Endodermal cell (in vitro differentiated cells): ENCODE measurements around the gene ITGA2. TPM values are rescaled to one million over a fixed set of nuclear protein-coding genes. Genes with fewer than 3 reads are reported as not detected.
A peak's percentile ranks its signal among the peaks of the same experiment; 100 is the strongest.

Source experiments
- DNase-seq: peaks from one replicate; pipeline ENCODE4 v3.0.0-alpha.2; 2017
- H3K27ac ChIP-seq: 2 replicates; pipeline ENCODE4 v1.5.1; 2013; ENCODE audit warnings: mild to moderate bottlenecking, low read depth, low read length, moderate library complexity
- H3K27me3 ChIP-seq: 2 replicates; pipeline ENCODE4 v1.6.1; 2013; ENCODE audit warnings: mild to moderate bottlenecking, low read length, moderate library complexity; ENCODE audit not compliant: insufficient read depth, control insufficient read depth, poor library complexity, severe bottlenecking
- H3K36me3 ChIP-seq: 2 replicates; pipeline ENCODE4 v1.7.0; 2013; ENCODE audit warnings: mild to moderate bottlenecking, low read length, moderate library complexity; ENCODE audit not compliant: control insufficient read depth, insufficient read depth
- H3K4me1 ChIP-seq: one replicate; pipeline ENCODE4 v1.7.0; 2013; ENCODE audit warnings: low read length; ENCODE audit not compliant: control insufficient read depth, insufficient read depth
- H3K4me3 ChIP-seq: 2 replicates; pipeline ENCODE4 v1.5.1; 2013; ENCODE audit warnings: mild to moderate bottlenecking, low read length, moderate library complexity
- H3K9ac ChIP-seq: 2 replicates; pipeline ENCODE4 v1.6.1; 2013; ENCODE audit warnings: mild to moderate bottlenecking, low read length, moderate library complexity; ENCODE audit not compliant: poor library complexity, severe bottlenecking; ENCODE audit errors: extremely low read depth
- H3K9me3 ChIP-seq: 2 replicates; pipeline ENCODE4 v1.6.1; 2013; ENCODE audit warnings: mild to moderate bottlenecking, low read length, moderate library complexity; ENCODE audit not compliant: control insufficient read depth
- H3K27ac Mint-ChIP-seq: 2 replicates; pipeline ENCODE4 v1.8.0; 2020; ENCODE audit warnings: mixed read lengths
- H3K27me3 Mint-ChIP-seq: 2 replicates; pipeline ENCODE4 v1.8.0; 2021; ENCODE audit warnings: mild to moderate bottlenecking, mixed read lengths; ENCODE audit not compliant: insufficient read depth
- H3K36me3 Mint-ChIP-seq: 2 replicates; pipeline ENCODE4 v1.8.0; 2020; ENCODE audit warnings: low read depth, mixed read lengths
- H3K4me1 Mint-ChIP-seq: 2 replicates; pipeline ENCODE4 v1.8.0; 2020; ENCODE audit warnings: mixed read lengths
- H3K4me3 Mint-ChIP-seq: 2 replicates; pipeline ENCODE4 v1.8.0; 2020; ENCODE audit warnings: mild to moderate bottlenecking, moderate library complexity, mixed read lengths
- H3K9me3 Mint-ChIP-seq: 2 replicates; pipeline ENCODE4 v1.8.0; 2020; ENCODE audit warnings: mild to moderate bottlenecking, mixed read lengths
- CTCF ChIP-seq: fragments of 200-600 bp; sonication (generic); conservative IDR thresholded peaks from 2 replicates; pipeline ENCODE4 v1.5.0; 2021; ENCODE audit warnings: antibody characterized with exemption, mild to moderate bottlenecking
- WGBS, 2 experiments: methylation state at CpG; one replicate each; pipeline versions ENCODE4 v1.1.5 to v1.1.7; 2013; ENCODE audit warnings: missing lambda C conversion rate in 2 of 2, mixed read lengths in 1 of 2; ENCODE audit not compliant: insufficient coverage in 1 of 2, insufficient read length in 1 of 2; 5-methylcytosine and 5-hydroxymethylcytosine counted together
- long read RNA-seq, 4 experiments: library from polyadenylated mRNA in 2 of 4; library from RNA in 1 of 4; library from capped mRNA in 1 of 4; stranded (forward) in 3 of 4; unstranded in 1 of 4; transcript quantifications; one replicate each; pipeline ENCODE4 v2.0.0, GENCODE V29; 2020 to 2021; ENCODE audit warnings: inconsistent platforms in 1 of 4
- polyA plus RNA-seq, 2 experiments: library from polyadenylated mRNA; stranded (reverse); fragments of 50-300 nt; gene quantifications; one replicate each; pipeline ENCODE4 v1.2.3, GENCODE V29; 2013
- total RNA-seq, 2 donors: library from RNA; stranded (reverse); fragmentation: NEBNext Ultra II Directional in 1 of 2; extraction: Animal tissue kit (Norgen Biotek cat#: 25700) in 1 of 2; gene quantifications; 2 replicates in 1 of 2; 3 replicates in 1 of 2; pipeline ENCODE4 v1.2.1, GENCODE V29; 2021

Gene ITGA2
- 1 to 10 TPM; 1.3 to 4.0 TPM for total RNA-seq
- polyA plus RNA-seq (2013, experiment 1 of 2) = 2.4 TPM
- polyA plus RNA-seq (2013, experiment 2 of 2) = 2.4 TPM
- long read RNA-seq, experiment 1 = 0 reads
- long read RNA-seq, experiment 2, partial matches to known transcripts = 0 of 1 reads
- long read RNA-seq, experiment 2, other reads (novel, unspliced or antisense) = 1 of 1 reads
- long read RNA-seq, experiment 3, partial matches to known transcripts = 1 of 2 reads
- long read RNA-seq, experiment 3, other reads (novel, unspliced or antisense) = 1 of 2 reads
- long read RNA-seq, experiment 4 = 0 reads

DNA sequence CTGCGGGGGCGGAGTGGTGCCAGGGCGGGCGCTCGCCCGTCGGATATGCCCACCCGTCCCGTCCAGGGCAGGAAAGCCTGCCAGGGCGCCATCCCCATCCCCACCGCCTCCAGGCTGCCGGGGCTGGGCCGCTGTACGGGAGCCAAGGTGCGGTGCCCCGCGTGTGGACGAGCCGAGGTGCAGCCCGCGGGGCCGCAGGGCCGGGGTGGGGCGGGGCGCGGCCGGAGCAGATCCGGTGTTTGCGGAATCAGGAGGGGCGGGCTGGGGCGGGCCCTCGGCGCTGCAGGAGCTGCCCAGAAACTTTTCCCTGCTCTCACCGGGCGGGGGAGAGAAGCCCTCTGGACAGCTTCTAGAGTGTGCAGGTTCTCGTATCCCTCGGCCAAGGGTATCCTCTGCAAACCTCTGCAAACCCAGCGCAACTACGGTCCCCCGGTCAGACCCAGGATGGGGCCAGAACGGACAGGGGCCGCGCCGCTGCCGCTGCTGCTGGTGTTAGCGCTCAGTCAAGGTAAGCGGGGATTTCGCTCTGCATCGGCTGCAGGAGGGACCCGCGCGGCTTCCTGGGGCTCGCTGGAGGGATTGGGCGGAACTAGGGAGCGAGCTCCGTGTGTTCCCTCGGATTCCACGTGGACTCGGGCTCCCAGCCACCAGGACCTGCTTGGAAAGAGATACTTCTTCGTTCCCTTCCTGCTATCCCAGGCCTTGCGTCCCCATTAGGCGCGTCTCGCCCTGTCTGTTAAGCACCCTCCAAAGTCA is at the start of gene ITGA2:
Gene ITGA2 (plus strand): TSS at position 328 of the 756 bp plus-strand sequence. CDS start 117 bp downstream, at position 445.
- TF ChIP-seq CTCF = no peak
- Mint-ChIP-seq H3K9me3 (no peaks in the 10 kb centered on the region), H3K27me3 (peaks cover 46% of the 10 kb centered on the region), H3K4me1 (peaks cover 2% of the 10 kb centered on the region), H3K4me3 (peak within 1 kb of the TSS; percentile 63), H3K36me3 (no peaks in the 10 kb centered on the region), H3K27ac (no peak within 1 kb of the TSS)
- H3K36me3 ChIP-seq = no peaks in the 10 kb centered on the region
- H3K27ac ChIP-seq = no peak within 1 kb of the TSS
- H3K27me3 ChIP-seq = peaks cover 39% of the 10 kb centered on the region
- no peaks in the 10 kb centered on the region for H3K9me3 ChIP-seq
- DNase-seq = peak; percentile 86
- 0 to 2% methylated on average over 27 to 64 of the region's 64 CpGs for WGBS, 2 experiments
- peak within 1 kb of the TSS; percentile 86 for H3K4me3 ChIP-seq
- H3K4me1 ChIP-seq = no peaks in the 10 kb centered on the region
- H3K9ac ChIP-seq = peak within 1 kb of the TSS; percentile 36

GRCh38 chr5:52943285-52943684 is 45.9 kb upstream of the ITGA2 start:
- no peak overlapping the region for H3K27ac ChIP-seq
- H3K4me3 ChIP-seq = no peak overlapping the region
- no peaks in the 10 kb centered on the region for H3K27me3 Mint-ChIP-seq
- DNase-seq = no peak
- H3K36me3 ChIP-seq = no peaks in the 10 kb centered on the region
- H3K27me3 ChIP-seq = no peaks in the 10 kb centered on the region
- H3K36me3 Mint-ChIP-seq = no peaks in the 10 kb centered on the region
- H3K4me3 Mint-ChIP-seq = no peak overlapping the region
- H3K4me1 ChIP-seq = no peaks in the 10 kb centered on the region
- H3K9me3 ChIP-seq = no peaks in the 10 kb centered on the region
- 96 to 100% methylated on average over 1 to 2 of the region's 2 CpGs for WGBS, 2 experiments
- TF ChIP-seq CTCF = peak; percentile 32
- H3K9ac ChIP-seq = no peak overlapping the region
- H3K4me1 Mint-ChIP-seq = no peaks in the 10 kb centered on the region
- no peak overlapping the region for H3K27ac Mint-ChIP-seq
- no peaks in the 10 kb centered on the region for H3K9me3 Mint-ChIP-seq

DNA sequence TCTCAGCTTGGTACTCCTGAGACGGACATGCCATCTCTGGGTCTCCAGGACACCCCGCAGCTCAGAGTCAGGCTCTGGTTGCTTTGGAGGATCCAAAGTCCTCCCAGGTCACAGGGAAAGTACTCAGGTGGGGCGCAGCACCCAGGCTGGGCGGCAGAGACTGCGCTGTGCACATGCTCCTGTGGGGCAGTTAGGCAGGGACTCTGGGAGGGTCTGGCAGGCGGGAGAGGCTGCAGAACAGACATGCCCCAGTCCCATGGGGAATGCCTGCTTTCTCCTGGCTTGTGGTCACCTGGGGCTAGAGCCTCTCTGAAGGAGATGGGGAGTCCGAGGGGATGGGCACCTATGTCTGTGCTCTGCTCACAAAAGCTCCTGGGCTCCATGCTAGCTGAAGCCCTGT is 45.3 kb upstream of the ITGA2 start:
- Histone ChIP-seq H3K4me1 (no peaks in the 10 kb centered on the region), H3K27ac (no peak overlapping the region), H3K9me3 (no peaks in the 10 kb centered on the region), H3K36me3 (no peaks in the 10 kb centered on the region), H3K9ac (no peak overlapping the region), H3K27me3 (no peaks in the 10 kb centered on the region), H3K4me3 (no peak overlapping the region)
- H3K4me3 Mint-ChIP-seq = no peak overlapping the region
- no peaks in the 10 kb centered on the region for H3K27me3 Mint-ChIP-seq
- H3K27ac Mint-ChIP-seq = no peak overlapping the region
- 90 to 100% methylated on average over 1 to 7 of the region's 7 CpGs for WGBS, 2 experiments
- H3K36me3 Mint-ChIP-seq = no peaks in the 10 kb centered on the region
- no peaks in the 10 kb centered on the region for H3K4me1 Mint-ChIP-seq
- H3K9me3 Mint-ChIP-seq = no peaks in the 10 kb centered on the region
- no peak for TF ChIP-seq CTCF
- no peak for DNase-seq
